CD4-positive, alpha-beta T cell treated with Interleukin-4 for 1 hour (primary cell): Measurements from ENCODE around the gene OSBPL5.

Experiments
- DNase-seq, 2 donors: peaks; one replicate each; pipeline ENCODE4 v3.0.0-alpha.2; 2020 to 2022

The OSBPL5 gene

DNA sequence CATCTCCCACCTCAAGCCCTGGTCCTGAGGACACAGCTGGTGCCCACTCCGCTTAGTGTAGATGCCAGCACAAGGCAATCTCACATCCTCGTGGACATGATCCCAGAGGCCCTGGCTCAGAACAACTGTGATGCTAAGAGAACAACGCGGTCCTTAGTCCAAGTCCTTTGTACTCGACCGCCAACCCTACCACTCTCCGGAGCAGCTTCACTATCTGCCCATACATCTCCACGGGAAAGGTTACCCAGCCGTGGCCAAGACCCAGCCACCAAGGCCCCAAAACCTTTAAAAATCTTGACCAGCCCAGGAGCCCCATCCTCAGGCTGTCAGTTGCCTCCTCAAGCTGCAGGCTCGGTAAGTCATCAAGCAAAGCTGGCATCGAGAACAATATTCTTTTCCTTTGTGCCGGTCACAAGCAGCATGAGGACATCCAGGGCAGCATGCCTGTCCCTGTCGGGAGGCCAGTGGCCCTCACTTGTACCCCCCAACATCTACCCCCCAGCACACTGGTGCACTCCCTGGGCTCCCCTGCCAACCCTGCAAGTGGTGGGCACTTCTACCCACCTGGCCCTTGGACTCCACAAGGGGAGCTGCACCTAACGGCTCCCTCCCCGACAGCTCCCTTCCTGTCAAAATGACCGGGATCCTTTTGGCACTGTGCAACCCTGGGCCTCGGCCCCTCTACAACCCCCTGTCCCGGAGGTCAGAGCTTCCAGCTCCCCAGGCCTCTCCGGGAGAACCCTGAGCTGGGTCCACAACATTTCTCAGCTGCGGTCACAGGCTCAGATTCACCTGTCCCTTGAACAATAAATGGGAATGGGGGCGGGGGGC lies 2.5 kb downstream of the OSBPL5 start:
- DNase-seq: no peak

DNA sequence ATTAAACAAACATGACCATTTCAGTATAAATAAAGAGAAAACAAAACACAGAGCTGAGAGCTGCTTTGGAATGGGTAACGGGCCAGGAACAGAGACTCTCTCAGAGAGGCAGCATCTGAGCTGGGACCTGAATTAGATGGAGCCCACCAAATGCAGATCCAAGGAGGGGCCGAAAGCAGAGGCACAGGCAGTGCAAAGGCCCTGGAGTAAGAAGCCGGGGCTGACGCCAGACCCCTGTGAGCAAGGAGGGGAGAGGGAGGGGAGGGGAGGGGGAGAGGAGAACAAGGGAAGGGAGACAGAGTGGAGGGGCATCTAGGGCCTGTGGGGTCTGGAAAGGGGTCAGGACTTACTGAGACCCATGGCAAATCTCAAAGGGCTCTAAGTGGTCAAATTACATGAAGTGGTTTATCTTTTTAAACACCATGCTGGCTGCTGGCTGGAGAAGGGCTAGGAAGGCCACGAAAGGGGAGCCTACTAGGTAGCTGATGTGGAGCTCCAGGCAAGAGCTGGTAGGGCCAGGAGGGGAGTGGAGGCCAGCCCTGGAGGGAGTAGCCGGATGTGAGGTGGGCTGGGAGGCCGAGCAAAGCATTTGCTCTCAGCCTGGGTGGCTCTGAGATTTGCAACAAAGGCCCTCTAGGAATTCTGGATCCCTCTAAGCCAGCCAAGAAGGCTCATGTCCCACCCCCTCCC lies 3.2 kb downstream of the OSBPL5 start:
- no peak for DNase-seq

DNA sequence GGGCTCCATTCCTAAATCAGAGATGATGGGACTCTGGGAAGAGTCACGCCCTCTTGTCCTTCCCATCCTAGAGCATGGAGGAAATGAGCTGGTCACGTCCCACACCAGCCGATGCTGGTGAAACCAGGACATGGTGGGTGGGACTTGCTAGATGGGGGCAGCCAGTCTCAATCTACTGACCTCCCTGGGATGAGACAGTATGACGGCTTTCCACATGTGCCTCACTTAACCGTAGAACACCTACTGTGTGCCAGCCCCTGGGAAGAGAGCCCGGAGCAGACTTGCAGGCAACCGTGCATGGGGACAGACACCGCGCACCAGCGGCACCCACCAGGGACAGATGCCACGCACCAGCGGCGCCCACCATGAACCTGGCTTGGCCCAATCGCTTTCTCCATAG lies 3.8 kb downstream of the OSBPL5 start:
- no peak for DNase-seq

DNA sequence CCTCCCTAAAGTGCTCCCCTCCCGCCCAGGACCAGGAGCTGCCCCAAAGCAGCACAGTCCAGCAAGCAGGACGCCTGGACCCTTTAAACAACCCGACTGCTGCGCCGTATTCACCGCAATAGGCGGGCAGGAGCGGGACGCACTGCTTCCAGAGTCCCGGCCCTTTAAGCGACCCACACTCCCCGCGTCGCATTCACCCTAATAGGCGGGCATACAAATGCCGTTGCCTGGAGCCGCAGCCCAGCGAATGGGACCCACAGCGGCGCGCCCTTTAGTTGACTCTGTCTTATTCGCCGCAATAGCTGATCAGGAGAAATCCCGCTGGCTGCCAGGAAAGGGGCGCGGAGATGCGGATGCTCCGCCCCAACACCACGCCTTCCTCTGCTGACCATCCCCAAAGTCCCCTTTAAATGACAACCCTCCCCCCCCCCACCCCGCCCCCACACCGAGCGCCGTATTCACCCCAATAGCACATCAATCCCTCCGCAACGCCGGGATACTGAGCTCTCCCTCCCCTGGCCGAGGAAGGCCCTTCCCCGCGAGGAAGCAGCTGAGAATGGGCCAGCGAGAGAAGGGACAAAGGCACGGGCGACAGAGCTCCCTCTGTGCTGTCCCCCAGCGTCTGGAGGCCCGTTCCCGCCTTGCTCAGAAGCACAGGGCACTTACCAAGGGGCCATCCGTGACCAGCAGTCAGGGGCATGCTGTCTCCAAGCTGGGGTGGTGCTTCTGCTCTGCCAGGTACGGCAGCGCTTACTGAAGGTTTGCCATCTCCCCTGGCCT lies 4.7 kb downstream of the OSBPL5 start:
- DNase-seq: no peak

DNA sequence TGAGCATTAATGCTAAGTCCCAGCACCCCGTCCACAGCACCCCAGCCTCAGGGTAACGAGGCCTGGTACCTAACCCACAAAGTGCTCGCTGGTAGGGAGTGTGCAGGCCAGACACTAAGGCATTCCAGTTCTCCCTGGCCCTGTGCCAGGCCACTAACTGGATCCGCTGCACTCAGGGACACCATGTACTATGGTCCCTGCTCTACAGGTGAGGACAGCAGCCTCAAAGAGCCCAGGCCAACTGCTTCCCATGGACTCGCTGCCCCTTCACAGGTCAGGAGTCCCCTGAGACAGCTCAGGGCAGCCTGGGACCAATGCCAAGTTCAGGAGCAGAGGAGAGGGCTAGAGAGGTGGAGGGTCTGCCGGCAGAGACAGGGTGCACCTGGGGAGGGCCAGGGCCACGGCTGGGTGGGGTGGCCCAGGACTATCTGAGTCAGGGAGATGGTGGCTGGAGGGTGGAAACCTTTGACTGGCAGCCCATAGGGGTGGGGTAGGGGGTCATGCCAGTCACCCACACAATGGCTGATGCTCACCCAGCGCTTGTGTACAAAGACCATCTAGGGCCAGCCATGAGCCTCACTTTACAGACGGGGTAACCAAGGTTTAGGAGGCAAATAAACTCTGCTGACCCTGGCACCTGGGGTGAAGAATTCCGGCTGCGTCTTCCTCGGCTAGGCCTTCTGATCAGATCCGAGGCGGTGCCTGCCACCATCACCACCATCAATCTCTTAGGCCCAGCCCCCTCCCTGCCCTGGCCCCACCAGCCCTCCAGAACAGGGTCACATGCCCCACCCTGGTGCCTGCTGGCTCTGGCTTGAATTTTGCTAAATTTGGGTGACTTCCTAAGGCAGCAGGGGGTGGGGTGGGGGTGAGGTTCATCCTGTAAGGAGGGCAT lies 5.6 kb downstream of the OSBPL5 start:
- DNase-seq: no peak

DNA sequence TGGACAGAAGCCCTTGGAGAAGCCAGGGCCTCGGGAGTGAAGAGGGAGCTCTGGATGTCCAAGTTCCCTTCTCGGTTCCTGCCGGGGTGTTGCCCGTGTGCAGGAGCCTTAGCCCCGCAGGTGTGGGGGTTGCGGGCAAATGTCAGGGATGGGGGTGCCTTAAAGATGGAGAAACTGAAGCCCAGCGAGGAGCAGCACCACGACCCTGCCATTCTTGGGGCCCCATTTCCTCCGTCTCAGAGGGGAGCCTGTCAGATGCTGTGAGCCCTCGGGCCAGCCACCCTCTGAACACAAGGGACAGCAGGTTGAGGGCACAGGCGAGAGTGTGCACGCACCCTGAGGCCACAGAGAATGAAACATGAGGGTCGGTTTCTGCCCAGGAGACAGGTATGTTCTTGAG lies 6.3 kb downstream of the OSBPL5 start:
- DNase-seq: no peak

DNA sequence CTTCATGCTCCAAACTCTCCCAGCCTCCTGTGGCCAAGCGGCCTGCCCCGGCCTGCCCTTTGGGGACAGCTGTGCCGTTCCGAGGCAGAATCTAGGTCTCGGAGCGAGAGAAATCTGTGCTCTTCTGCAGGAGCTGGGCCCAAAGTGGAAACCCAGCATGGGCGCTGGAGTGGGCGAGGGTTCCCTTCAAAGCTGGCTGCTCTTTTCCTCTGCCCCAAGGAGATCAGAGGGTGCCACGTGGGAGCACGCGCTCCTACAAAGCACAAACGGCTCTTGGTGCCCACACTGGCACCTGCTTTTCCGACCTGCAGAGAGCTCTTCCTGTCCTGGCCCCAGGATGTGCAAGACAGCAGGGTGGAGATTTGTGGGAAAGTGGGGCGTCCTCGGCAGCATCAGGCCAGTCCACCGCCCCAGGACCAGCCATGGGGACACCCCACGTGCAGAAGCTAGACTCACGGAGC lies 6.9 kb downstream of the OSBPL5 start:
- DNase-seq: no peak

DNA sequence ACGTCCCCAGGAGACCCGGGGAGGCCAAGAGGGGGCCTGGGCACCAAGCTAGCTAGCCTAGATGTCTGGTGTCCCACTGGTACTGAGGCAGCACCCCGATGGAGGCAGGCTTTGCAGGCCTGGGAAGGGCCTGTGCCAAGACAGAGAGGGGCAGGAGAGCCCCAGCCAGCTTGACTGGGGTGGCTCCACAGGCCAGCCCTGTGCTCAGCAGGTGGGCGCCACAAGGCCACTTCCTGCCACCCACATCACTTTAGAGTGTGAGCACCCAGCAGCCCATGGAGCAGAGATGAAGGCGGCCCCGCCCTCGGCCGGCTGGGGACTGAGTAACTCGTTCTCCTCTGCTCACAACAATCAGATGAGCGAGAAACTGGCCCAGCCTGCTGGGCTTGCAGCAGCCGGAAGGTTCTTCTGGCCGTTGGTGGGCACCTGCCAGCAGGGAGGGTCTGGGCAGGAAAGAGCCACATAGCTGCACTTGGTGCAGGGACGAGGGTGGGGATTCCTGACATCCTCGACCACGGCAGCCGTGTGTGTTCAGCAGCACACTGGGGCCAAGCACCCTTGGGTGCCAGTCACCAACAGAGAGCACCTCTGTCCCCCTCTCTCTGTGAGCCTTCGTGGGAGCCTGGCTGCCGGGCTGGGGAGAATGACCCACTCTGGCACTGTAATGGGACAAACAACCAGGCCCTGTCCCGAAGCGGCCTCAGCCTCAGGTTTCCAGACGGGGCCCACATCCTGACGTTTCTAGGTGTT lies 7.6 kb downstream of the OSBPL5 start:
- DNase-seq: peak in 1 of 2 donors; percentile 21

DNA sequence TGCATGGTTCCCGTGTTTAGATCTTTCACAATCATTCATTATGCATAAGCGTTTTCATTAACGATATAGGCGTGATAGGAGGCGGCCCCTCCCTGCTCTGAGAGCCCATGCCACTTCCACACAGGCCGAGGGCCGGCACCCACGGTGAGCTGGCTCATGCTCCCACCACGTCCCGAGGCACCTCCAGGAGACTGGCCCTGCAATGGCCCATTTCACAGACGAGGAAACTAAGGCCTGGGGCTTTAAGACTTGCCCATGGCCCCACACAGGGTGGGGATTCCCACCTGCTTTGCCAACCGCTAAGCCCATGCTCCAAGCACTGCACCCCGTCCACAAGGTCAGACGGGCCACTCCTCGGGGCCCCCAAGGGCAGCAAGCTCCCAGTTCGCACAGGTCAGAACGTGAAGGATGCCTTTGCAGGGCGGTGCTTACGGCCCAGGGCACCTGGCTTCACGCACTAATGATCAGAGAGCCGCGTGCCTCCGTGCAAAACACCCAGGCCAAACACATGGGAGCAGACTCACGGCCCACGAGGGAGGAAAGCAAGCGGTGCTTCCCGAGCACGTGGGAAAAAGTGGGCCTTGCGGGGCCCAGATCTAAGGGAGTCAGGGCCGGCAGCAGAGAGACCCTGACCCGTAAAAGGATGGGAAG lies 8.3 kb downstream of the OSBPL5 start:
- DNase-seq: no peak

DNA sequence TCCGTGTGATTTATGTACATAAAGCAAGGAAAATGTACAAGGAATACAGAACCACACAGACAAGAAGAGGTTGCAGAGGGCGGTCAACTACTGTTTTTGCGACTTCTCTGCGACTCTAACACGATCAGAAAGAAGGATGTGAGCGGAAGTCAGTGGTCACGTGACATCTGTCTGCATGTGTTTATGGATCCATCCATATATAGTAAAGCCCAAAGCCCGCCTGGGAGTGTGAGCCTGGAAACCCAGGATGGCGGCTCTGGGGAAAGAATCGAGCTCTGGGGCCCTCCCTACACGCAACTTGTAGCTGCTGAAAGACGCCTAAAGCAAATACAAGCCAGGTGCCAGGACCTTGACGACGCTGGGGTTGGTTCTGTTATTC lies 8.8 kb downstream of the OSBPL5 start:
- no peak for DNase-seq

DNA sequence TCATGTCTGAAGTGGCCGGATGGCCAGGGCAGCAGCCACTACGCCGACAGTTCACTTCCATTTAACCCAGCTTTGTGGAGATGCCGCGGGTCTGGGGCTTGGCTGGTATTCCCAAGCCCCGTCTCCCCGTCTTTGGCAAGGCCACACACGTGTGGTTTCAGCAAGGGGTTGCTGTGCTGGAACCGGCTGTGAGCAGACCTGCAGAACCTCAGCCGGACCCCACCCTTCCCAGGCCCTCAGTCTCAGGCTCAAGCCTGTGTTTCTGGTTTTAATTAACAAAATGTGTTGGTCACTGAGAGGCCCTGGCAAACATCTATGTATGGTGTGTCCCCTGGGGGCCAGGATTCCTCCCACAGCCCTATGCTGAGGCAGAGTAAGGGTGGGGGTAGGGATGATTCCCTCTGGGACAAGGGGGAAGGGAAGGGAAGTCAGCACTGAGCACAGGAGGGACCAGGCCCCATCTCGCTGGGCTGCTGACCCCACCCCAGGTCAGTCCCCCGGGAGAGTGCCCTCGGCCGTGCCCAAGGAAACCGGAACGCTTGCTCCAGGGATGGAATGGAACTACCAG lies 9.3 kb downstream of the OSBPL5 start:
- no peak for DNase-seq

DNA sequence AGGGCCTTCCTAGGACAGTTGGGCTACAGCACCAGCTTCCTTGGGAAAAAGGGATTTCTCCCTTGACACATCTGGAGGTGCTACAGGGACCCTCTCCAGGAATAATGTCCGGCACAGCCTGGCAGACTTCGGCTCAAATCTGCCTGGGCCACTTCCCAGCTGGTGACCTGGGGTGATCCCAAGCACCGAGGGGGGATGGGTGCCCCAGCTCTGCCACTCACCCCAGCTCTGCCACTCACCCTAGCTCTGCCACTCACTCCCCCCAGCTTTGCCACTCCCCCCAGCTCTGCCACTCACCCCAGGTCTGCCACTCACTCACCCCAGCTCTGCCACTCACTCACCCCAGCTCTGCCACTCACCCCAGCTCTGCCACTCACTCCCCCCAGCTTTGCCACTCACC lies 9.9 kb downstream of the OSBPL5 start:
- DNase-seq: no peak

DNA sequence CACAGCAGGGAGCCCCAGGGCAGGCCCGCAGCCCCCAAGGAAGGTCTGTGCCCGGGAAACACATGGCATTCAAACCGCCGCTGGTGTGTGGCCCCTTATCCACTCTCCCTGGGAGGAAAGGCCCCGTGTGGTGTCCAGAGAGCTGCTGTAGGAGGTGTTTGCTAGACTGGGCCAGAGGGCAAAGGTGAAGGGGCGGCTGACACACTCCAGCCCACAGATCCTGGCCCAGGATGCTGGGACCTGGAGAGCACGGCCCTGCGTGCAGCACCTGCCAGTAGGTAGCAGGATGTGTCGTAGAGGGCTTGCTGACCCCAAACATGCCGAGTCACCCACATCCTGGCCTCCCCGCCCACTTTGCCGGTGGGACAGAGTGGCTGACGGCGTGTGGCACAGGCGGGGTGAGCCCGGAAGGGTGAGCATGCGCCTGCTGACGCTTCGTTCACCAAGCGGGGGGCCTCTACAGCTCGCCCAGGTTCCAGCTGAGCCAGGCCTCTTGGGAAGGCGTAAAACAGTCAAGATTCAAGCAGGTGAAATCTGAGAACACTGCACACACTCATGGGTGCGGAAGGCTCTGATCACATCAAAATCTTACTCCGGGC lies 11.0 kb downstream of the OSBPL5 start:
- DNase-seq: peak in 1 of 2 donors; percentile 63

DNA sequence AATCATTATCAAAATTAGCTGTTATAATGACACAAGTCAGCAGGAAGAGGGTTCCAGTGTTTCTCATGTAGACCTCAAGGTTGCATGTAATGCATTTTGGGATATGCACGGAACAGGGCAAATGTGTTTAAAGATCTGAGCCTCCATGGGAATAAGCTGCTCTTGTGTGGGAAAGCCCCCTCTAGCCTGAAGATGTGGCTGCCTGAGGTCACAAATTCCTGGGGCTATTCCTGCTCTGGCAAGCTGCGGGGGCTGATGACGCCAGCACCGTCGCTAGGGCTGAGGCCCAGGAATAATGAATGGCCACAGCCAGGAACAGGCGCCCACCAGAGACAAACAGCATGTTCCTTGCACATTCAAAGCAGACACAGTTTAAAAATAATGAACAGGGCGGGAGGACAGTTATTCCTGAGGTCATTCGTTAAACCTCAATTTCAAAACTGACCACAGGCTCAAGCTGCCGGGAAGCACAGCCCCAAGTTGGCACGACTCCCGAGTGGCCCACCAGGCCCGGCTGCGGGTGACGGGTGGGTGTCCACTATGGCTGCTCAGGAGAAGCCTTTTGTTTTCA lies 11.7 kb downstream of the OSBPL5 start:
- DNase-seq: no peak

DNA sequence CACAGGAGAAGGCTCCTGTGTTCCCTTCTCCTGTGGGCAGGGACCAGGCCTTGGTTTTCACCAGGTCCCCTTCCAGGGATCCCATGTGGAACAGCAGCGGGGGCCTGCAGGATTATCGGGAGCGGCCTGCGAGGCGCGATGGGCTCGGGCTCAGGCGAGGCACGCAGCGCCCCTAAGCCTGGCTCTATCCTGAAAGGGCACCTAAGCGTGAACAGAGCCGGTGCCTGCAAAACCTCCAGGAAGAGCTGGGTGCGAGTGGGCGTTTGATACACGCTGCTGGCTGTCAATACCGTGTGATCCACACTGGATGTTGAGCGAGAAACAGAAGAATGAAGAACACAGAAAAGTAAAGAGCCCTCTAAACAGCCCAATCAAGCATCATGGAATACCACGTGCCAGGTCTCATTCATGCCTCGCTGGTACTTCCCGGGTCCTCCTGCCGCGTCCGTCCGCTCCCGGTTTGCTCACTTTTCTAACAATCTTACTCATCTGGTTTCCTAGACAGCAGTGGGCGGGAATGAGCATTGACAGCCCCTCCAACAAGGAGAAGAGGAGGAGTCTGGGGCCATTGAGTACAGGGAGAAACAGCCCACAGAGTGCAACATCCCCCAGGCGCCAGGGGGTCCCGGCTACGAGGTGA lies 12.5 kb downstream of the OSBPL5 start:
- DNase-seq: no peak

DNA sequence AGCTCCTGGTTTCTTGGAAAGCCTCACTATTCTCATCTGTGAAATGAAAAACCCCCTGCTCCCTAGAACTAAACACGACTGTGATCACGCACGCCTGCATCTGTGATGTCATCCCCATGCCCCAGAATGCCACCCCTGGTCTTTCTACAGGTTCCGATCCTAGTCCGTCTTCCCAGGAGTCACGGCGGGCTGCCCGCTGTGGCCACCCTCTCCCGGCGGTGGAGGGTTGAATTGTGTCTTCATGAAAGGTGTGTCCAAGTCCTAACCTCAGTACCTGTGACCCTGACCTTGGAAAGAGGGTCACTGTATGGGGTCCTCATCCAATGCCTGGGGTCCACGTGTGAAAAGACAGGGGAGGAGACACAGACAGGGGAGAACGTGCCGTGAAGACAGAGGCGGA lies 14.4 kb downstream of the OSBPL5 start:
- DNase-seq: no peak

DNA sequence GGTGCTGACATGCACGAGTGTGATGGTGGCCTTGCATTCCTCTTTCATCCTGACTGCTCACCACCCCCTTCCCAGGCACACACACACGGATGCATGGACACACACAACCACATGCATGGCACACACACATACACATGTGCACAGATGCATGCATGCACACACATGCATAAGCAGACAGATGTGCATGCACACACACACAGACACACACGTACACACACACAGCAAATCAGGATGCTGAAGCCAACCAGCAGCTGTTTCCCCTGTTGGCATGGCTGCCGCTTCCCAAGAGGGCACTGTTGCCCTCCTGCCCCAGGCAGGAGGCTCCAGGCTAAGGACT lies 15.3 kb downstream of the OSBPL5 start:
- no peak for DNase-seq

DNA sequence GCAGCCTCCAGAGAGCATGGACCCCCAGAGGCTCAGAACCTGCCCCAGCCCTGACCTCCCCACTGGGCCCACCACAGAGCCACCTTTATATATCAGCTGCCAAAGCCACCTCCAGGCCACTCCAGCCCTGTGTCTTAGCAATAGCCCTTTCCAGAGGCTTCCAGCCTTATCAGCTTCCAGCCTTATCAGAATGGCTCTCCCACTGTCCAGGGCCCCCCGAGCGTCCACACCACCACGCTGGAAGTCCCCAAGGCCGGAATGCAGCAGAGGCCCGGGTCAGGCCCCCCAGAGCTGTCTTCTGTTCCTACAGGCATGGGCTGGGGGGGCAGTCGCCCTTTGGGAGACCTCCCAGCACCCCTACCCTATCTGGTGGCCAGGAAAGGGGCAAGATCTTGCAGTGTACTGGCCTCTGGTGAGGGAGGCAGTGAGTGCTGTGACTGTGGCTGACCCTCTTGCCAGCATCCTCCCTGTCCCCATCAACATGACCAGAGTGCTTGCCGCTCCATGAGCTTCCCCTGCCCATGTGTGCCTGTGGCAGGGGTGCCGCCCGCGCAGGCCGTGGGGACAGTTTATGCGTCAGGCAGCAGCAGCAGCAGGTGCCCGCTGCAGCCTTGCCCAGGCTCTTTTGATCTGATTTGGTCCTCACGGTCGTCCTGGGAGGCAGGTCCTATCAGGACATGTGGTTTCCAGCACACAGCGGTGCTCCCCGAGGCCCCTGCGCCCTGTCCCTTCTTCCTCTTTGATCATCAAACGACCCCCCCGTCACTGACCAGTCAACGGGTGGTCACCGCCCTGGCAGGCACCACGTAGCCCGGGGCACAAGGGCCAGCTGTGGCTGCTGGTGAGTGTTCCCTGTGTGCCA lies 15.9 kb downstream of the OSBPL5 start:
- no peak for DNase-seq
